ENCODE measurements around the gene MRPL57.

DNA sequence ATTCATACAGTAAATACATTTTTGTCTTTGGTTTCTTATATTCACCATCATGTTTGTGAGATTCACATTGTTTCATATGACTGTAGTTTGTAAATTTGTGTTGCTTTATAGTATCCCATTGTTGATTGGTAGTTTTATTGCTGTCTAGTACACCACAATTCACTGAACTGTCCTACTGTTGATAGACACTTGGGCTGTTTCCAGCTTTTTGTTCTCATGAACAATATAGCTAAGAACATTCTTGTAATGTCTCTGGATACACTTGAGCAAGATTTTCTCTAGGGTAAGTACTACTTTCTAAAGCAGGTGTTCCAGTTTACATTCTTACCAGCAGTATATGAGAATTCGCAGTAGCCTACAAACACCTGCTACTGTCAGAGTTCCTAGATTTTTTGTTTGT, 37.9 kb upstream of the MRPL57 start:
- TF ChIP-seq, protein P1, sequence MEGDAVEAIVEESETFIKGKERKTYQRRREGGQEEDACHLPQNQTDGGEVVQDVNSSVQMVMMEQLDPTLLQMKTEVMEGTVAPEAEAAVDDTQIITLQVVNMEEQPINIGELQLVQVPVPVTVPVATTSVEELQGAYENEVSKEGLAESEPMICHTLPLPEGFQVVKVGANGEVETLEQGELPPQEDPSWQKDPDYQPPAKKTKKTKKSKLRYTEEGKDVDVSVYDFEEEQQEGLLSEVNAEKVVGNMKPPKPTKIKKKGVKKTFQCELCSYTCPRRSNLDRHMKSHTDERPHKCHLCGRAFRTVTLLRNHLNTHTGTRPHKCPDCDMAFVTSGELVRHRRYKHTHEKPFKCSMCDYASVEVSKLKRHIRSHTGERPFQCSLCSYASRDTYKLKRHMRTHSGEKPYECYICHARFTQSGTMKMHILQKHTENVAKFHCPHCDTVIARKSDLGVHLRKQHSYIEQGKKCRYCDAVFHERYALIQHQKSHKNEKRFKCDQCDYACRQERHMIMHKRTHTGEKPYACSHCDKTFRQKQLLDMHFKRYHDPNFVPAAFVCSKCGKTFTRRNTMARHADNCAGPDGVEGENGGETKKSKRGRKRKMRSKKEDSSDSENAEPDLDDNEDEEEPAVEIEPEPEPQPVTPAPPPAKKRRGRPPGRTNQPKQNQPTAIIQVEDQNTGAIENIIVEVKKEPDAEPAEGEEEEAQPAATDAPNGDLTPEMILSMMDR (IDR thresholded peaks at IDR 0.05): no peak
- TF ChIP-seq POLR2AphosphoS5 (IDR thresholded peaks at IDR 0.05) (no peak), POLR2A (IDR thresholded peaks at IDR 0.05) (no peak)

Data from breast epithelium (tissue), 3 donors.